Activated CD4-positive, alpha-beta T cell treated with anti-CD3 and anti-CD28 coated beads, Interleukin-2, amount 50 U/mL, for 1 hour (primary cell): ENCODE measurements around the gene IL3.
A peak's percentile ranks its signal among the peaks of the same experiment; 100 is the strongest.

Experiments used
- DNase-seq: peaks from one replicate; pipeline ENCODE4 v3.0.0-alpha.2; 2020

IL3 gene, protein sequence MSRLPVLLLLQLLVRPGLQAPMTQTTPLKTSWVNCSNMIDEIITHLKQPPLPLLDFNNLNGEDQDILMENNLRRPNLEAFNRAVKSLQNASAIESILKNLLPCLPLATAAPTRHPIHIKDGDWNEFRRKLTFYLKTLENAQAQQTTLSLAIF

GRCh38 chr5:132060501-132061161, at the start of gene IL3:
Gene IL3, plus strand, starts transcription at chr5:132060655. Its CDS starts 52 bp downstream, at chr5:132060707.
- DNase-seq, result no peak

GRCh38 chr5:132010989-132011621, 49.4 kb upstream of the IL3 start:
- DNase-seq, result no peak

DNA sequence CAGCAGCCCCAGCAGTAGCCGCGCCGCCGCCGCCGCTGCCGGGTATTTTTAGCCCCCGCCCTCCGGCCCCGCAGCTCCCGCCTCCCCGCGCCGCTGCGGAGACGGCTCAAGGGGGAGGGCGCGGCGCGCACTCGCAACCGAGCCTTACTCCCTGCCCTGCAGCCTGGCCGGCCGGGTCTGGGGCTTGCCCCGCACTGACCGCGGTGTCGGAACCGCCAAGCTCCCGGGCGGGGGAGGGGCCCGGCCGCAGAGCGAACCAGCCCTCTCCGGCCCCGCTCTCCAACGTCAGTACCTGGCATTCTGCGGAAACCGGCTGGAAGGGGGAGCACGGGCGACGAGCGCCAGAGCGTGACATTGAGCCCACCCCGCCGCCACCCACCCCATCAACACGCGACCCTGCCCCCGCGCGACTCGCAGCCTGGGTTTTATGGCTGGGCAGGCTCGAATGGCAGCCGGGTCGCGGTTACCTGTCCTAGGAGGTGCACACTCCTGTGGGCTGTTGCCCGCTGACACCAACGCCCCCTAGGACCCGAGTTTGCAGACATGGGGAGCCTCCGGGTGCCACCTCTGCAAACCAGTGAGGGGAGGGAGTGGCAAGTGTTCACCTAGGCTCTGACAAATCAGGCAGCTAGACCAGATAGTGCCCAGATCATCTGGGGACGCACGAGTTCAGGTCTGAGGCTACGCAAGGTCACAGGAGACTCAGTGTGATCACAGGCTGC, 48.7 kb upstream of the IL3 start, which contains the start of gene ACSL6:
ACSL6 (minus strand) TSS at position 37 of the 722 bp plus-strand sequence. CDS start 105 bp downstream, outside the sequence.
- peak; percentile 44 for DNase-seq

DNA sequence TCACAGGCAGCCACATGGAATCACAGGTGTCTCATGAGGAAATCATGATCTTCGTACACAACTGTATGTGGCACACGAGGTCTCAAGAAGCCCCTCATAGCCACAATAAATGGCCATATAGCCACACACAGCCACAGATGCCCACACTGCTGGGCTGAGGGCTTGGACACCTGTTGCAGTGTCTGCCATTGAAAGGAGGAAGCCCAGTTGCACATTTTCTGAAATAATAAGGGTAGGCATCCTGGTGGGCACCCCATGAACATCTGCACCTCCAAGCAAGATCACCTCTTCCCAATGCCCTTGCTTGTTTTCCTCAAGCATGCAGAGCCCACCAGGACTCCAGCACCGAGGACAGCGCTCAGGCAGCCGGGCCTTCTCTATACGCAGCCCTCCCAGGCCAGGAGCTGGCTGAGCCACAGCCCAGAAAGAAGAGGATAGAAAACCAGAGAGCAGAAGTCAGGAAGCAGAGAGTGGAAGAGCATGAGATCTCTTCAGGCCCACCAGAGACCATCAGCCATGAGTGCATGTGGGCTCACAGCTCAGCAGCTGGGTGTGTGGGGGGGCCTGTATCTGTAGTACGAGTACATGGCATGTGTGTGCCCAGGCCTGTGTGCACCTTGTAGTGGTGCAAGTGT, 48.0 kb upstream of the IL3 start:
- DNase-seq, result no peak

DNA sequence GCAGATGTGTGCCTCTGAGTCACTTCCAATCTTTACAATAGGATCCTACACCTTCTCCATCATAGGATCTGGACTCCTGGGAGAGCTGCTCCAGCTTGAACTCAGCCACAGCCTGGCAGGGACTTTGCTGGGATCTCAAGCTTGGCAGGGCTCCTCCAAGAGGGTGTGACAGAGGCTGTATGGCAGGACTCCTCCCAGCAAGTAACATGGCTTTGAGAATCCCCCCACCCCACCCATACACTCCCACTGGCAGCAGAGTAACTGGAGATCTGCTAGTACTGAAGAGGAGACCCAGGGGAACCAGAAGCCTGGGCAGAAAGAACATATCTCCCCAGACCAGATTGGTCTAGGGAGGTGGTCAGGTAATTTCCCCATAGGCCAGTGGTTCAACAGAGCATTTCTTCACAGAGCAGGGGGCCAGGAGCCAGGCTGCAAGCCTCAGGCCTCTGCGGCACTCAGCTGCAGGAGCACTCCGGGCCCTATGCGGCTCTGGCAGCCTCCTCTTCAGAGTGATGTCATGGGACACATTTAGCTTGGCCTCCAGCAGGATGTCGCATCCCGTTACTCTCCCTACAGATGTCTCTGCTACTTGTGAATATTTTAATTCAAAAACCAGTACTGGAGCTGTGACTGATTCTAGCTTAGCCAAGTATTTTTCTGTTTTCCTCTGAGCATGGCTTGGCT, 47.3 kb upstream of the IL3 start:
- DNase-seq, result no peak

DNA sequence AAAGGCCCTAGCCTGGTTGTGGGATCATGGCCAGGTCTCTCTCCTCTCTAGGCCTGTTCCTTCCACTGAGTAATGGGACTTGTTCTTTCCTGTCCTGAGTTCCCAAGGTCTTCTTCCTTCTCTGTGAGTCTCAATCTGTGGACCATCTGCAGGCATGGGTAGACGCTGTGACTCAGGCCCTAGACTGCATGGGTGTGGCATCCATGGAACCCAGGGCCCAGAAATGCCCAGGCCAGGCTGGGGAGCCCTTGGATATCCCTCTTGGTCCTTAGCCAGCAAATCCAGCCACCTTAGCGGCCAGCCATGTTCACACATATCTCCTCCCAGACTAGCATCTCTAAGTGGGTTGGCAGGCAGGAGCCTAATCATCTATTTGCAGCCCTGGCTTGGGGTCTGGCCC, 46.7 kb upstream of the IL3 start:
- DNase-seq, result no peak

DNA sequence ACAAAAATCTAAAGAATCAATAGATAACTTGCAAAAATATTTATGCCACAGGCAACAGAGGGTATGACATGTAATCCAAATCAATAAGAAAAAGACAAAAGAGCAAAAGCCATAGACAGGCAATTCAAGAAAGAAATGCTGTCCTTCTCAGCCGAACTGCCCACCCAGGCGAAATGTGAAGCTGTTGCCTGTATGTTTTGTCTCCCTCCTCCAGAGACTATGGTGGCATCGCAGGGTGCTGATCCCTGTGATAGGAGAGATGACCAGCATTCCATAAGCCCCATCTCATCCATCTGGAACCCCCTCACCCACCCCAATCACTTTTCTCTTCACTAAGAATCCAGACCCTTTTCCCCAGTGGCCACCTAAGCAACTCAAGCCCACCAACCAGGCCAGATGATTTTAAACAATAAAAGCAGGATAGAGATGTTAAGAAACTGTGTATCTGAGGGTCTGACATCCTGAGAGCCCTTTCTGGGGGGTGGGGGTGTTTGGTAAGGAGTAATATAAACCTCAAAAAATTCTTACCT, 43.7 kb upstream of the IL3 start:
- no peak for DNase-seq

DNA sequence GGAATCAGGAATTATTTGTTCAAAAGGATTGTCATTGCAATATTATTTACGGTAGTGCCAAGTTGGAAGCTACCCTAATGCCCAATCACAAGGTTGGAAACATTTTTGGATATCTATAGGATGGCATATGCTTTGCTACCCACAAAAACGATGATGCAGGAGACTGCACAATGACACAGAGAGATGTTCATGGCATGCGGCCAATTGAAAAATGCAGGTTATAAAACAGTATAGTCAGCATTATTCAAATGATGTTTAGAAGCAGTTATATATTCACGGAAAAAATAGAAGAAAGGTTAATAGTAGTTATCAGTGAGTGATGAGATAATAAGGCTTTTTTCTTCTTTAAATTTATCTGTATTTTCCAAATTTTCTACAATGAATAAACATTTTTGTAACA, 43.1 kb upstream of the IL3 start:
- DNase-seq, result no peak

DNA sequence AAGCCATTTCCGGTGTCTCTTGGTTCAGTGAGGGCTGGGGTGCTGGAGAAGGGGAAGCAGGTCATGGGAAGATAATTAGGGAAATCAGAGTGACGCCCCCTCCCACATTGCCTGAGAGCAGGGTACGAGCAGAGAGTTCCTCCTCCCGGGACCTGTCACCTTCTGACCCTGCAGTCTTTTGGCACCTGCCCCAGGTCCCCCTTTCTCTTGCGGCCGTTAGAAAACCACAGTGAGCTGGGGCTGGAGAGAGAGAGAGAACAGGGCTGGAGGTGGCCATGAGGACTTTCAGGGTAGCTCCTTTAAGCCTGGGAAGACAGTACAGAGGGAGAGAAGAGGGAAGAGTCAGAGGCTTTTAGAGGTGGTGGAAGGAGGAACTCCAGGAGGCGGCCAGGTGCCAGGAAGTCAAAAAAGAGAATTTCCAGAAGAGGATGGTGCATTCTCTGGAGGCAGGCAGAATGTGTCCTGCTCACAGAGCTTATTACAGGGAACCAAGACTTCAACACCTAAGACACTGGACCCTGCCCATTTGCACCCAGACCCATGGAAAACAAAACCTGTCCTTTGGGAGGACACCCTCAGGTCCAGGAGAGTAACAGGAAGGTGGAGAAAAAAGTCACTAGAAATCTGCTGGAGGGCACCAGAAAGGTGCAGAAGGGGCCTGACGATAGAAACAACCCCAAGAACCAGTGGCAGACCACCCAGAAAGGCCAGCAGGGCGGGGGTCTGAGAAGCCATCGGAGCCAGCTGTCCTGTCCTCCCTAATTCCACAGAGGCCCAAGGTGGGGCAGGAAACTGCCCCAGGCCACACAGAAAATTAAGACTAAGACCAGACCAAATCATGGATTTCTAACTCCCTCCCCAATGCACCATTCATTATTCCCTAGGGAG, 42.5 kb upstream of the IL3 start:
- DNase-seq, result no peak

GRCh38 chr5:132019337-132019736, 41.1 kb upstream of the IL3 start:
- DNase-seq, result no peak

DNA sequence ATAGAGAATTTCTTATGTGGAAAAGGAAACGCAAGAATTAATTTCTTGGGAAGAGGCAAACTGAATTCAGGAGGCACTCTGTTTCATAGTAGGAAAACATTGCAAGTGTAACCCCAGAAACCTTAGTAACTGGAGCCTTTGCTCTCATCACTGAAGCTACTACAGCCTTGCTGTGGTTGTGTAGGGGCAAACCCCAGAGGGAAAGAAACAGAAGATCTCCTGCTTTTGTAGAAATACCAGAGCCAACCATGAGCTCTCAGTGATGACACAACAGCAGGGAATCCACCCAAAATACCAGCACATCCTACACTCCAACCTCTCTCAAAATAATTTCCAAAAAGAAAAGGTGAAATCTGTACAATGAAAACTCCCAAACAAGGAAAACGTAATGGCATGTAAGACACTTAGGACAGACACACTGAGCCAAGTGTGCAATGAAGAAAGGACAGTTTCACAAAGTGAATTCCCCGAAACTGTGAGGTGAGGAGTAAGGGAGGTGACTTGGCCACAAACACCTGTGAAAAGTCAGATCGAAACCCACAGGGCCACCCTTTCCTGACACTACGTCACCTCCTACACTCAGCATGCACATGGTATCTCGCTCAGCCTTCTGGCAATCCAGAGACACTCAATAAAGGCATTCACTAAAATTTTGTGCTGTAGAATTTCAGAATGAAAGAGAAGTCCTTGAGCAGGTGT, 40.4 kb upstream of the IL3 start:
- DNase-seq, result peak; percentile 51

DNA sequence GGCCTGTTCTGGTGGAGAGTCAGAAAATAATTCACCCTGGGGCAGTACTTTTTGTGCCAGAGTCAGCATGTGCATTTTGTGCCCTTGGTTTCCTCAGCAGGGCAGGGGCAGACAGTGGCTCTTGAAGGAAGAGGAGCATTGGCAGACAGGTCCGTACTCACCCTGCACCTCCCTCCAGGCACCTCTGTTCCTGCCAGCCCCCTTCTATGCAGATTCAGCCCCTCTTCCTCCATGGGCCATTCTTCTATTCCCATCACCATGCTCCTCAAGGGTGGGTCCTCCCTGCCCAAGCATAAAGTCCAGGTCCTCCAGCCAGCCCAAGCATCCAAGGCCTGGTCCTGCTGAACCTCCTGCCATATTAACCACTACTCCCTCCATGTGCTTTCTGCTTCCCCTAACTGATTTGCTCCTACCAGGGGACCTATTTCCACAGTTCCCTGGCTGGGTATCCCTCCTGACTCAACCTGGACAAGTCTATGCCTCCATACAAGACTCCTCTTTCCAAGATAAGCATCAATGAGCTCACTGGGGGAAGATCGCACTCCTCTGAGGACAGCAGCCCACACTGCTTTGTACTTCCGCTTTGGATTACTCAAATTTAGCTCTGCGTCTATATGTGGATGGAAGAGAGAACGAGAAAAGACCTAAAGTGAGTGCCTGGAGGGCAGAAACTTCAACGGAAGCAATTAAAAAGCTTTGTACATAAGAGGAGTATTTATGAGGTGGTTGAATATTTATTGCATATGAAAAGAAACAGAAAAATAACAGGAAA, 39.7 kb upstream of the IL3 start:
- DNase-seq, result no peak

GRCh38 chr5:132021654-132022053, 38.8 kb upstream of the IL3 start:
- DNase-seq, result no peak

- no peak for DNase-seq
Observed at GRCh38 chr5:132022737-132023136, 37.7 kb upstream of the IL3 start.

DNA sequence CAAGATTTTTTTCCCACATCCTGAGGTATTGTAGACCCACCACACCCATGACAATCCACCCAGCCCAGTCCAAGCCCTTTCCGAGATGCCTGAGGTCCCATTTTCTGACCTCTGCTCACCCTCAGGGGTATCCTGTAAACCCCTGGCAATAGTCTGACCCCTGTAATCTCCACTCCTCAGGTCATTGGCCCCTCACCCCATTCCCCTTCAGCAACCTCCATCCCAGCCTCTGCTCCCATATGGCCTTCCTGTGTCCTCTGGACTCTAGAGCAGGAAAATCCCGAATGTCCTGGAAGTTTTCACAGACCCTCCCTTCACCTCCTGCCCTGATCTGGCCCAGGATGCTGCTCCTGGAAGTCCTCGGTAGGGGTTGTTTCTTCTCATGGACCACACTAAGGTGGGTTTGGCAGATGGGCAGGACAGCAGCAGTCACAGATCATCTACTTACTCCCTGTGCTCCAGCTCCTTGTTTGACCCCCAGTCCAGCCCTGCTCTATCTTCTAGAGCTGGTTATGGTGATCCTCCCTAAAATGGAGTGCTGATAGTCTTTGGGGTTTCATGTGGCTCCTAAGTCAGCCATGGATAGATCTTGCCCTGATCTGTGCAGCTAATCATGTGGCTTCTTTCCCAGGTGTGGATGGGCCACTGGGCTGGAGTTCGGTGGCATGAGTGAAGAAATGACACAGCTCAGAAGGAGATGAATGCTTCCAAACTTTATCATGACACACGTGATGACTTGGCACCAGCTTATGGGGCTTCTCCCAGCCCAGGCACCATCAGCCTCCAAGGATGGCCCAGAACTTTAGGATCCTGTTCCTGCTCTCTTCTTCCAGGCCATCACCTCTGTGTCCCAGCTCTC, 37.0 kb upstream of the IL3 start:
- DNase-seq, result no peak

GRCh38 chr5:132024117-132024435, 36.4 kb upstream of the IL3 start:
- no peak for DNase-seq

DNA sequence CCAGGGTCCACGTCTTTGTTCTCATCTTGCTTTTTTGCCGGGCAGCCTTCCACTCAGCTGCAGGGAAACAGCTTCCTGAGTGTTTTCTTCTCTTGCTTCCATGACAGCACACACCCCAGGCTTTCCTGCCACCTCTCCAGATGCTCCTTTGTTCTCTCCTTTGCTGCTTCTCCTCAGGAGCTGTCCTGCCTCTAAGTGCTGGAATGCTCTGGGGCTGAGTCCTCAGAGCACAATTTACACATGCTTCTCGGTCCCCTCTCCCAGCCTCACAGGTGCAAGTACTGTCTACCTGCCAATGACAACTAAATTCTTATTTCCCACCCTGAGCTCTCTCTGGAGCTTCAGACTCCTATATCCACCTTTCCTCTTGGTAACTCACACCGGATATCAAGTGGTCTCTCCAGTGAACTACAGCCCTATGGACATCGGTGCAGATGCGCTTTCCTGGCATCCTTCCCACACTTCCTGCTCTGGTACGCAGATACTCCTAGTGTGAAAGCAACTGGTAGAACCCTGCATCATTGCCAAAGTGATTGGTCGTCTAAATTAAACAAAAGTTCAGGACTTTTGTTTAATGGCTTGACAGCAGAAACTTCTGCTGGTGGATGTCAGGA, 35.6 kb upstream of the IL3 start:
- DNase-seq, result no peak

GRCh38 chr5:132025403-132025971, 35.0 kb upstream of the IL3 start:
- DNase-seq, result no peak
